Retinal pigment epithelial cell (primary cell): ENCODE measurements around the gene C1orf52.

Experiments
- DNase-seq: peaks from one replicate; pipeline ENCODE4 v3.0.0-alpha.2; 2010; ENCODE audit warnings: low read depth
- H3K4me3 ChIP-seq: 2 replicates; pipeline ENCODE4 v1.5.1; 2011; ENCODE audit warnings: mild to moderate bottlenecking, low read length, control low read depth, moderate library complexity
- TF ChIP-seq, protein P1 (sequence below): conservative IDR thresholded peaks from 2 replicates; pipeline ENCODE4 v1.5.1; 2011; ENCODE audit warnings: low read depth, low read length, control low read depth, inconsistent platforms

The C1orf52 gene

DNA sequence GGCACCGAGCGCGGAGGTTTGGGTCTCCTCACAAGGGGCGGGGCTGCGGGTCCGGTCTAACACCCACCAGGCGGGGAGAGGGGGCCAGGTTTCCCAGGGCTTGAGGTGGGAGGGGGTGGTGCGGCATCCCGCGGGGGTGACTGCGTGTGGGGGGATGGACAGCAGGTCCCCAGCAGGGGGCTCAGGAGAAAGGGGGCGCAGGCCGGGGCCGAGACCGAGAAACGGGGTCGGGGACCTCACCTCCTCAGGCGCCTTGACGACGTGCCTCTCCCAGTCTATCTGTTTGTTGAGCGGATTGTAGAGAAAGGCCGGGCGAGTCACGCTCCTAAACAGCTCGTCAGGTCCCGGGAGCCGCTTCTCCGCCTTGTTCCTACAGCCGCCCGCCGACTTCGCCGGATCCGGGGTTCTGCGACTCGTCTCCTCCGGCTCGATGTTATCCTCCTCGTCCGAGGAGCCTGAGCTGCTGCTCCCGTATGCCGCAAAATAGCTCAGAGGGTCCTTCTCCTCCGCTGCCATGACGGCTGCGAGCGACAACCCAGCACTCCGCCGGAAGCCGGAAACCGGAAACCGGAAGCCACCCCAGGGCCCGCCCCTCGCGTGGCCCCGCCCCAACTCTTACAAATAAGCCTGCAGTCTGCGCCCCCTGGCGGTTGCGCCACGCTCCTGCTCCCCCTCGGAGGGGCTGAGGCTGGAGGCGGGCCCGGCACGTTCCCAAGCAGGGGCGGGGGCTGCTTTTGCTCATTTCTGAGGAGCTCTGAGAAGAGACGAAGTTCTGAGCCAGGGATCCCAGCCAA lies at the start of gene C1orf52:
Gene C1orf52, minus strand, starts transcription at position 545 of the 794 bp plus-strand sequence. Its CDS starts 29 bp downstream, at position 516.
- TF ChIP-seq, protein P1, sequence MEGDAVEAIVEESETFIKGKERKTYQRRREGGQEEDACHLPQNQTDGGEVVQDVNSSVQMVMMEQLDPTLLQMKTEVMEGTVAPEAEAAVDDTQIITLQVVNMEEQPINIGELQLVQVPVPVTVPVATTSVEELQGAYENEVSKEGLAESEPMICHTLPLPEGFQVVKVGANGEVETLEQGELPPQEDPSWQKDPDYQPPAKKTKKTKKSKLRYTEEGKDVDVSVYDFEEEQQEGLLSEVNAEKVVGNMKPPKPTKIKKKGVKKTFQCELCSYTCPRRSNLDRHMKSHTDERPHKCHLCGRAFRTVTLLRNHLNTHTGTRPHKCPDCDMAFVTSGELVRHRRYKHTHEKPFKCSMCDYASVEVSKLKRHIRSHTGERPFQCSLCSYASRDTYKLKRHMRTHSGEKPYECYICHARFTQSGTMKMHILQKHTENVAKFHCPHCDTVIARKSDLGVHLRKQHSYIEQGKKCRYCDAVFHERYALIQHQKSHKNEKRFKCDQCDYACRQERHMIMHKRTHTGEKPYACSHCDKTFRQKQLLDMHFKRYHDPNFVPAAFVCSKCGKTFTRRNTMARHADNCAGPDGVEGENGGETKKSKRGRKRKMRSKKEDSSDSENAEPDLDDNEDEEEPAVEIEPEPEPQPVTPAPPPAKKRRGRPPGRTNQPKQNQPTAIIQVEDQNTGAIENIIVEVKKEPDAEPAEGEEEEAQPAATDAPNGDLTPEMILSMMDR: peak; percentile 84

DNA sequence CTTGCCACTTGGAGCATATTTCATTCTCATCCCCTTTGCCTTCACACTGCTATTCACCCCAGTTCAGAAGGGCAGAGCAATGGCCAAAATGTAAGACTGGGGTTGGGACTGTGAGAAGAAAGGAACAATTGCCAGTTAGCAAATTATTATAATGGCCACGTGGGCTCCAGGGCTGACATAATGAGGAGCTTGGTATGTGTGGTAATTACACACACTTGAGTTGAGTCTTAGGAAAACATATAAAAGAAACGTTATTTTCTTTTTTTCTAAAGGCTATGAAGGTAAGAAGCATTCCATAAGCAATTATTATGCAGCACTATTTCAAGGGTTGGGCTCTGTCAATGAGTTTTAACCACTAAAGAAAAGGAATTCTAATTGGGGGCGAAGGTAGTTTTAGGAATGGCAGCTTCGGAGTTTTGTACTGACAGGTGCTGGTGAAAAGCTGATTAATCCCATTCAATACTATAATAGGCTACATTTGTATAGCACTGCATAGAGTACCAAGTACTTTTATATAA lies 49.4 kb upstream of the C1orf52 start:
- no peak overlapping the region for H3K4me3 ChIP-seq
- no peak for DNase-seq
- TF ChIP-seq, protein P1: no peak

More for the DNA sequence above, at the start of gene C1orf52:
- peak within 1 kb of the TSS; percentile 92 for H3K4me3 ChIP-seq
- no peak for DNase-seq

DNA sequence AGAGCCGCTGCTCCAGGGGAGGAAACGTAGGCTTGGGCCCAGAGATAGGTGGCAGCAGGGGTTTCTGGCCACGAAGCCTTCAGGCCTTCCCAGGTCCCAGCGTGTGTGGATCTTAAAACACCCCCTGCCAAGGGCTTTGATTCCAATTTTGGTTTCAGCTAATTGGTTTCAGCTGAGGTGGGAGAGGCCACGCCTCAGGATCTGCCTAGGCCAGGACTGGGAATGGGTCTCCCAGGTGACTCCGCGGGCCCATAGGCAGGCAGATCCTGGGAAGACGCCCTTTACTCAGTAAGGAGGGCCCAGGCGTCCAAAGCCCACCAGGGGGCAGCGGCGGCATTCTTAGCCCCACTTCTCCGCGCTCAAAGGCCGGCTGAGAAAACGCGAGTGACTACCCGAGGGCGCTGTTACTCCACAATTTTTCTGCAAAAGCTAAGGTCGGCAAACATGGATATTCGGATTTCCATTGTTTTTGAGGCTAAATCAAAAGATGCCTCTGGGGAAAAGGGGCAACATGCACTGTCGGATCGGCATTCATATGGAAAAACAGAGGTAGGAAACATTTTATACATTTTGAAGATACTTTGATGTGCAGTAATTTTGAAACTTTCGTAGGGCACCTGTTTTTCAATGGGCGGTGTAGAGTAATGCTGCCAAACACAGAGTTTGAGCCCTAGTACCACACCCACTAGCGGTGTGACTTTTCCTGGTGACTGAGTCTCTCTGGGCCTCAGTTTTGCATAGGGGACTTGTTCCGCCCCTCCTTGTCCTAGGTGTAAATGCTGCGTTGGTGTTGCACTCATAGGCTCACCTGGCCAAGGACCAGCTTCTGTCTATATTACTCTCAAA lies 48.7 kb upstream of the C1orf52 start:
- TF ChIP-seq, protein P1: peak; percentile 98
- DNase-seq: no peak
- no peak overlapping the region for H3K4me3 ChIP-seq

DNA sequence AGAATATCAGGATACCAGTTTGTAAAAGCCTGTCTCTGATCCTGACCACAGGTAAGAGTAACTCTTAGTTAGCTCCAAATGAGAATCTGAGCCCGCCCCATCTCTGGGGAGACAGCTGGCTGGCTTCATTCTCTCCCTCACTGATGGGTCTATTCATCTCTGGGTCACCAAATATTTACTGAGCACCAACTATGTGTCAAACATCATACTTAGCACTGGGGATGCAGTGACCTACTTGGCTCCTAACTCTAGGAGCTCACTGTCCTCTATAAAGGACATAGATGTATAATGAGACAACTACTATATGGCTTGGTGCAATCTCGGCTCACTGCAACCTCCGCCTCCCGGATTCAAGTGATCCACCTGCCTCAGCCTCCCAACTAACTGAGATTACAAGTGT lies 46.8 kb upstream of the C1orf52 start:
- DNase-seq: no peak
- TF ChIP-seq, protein P1: no peak

DNA sequence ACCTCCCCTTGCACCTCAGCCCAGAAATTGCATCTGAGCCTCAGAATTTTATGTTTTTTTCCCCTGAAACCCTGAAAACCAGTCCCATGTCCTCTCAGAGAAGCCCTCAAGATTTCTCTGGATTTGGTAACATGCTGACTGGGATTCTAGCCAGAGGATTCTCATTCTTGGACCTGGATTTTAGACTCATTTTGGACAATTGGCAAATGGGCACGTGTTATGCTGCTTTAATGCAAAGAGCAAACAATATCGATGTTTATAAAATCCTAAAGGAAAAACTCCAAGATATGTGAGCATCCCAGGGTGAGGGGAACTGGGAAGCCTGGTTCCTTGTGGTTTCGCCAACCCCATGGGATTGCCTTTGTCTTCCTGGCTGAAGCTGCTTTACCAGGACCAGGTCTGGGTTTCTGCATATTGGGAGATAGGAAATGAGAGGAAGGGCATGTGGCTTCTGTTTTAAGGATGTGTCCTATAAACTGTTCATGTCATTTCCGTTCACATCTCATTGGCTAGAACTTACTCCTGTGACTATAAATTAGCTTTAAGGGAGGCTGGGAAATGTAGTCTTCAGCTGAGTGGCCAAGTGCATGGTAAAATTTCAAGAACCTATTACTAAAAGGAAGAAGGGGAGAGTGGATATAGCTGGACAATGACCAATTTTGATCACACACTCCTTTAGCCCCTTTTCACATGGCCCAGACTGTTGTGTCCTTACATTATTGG lies 44.1 kb upstream of the C1orf52 start:
- no peak for DNase-seq
- H3K4me3 ChIP-seq: no peak overlapping the region
- TF ChIP-seq, protein P1: no peak

More for the DNA sequence above, 46.8 kb upstream of the C1orf52 start:
- H3K4me3 ChIP-seq: no peak overlapping the region

DNA sequence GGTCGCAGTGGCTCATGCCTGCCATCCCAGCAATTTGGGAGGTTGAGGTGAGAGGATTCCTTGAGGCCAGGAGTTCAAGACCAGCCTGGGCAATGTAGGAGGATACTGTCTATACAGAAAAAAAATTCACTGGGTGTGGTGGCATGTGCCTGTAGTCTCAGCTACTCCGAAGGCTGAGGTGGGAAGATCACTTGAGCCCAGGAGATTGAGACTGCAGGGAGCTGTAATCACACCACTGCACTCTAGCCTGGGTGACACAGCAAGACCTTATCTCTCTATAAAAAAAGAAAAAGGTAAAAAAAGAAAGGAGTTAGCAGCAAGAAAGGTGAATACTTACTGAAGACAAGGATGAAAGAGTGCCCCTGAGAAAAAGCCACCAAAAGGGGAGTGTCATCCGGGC lies 40.7 kb upstream of the C1orf52 start:
- no peak for DNase-seq
- TF ChIP-seq, protein P1: no peak

More for the DNA sequence above, 40.7 kb upstream of the C1orf52 start:
- no peak overlapping the region for H3K4me3 ChIP-seq
